Activated CD4-positive, CD25-positive, alpha-beta regulatory T cell treated with anti-CD3 and anti-CD28 coated beads, Interleukin-2, amount 50 U/mL, for 72 hours (primary cell): ENCODE results near the gene GEMIN7.

Experiments used
- DNase-seq: peaks from one replicate; pipeline ENCODE4 v3.0.0; 2021

Gene GEMIN7, protein sequence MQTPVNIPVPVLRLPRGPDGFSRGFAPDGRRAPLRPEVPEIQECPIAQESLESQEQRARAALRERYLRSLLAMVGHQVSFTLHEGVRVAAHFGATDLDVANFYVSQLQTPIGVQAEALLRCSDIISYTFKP

DNA sequence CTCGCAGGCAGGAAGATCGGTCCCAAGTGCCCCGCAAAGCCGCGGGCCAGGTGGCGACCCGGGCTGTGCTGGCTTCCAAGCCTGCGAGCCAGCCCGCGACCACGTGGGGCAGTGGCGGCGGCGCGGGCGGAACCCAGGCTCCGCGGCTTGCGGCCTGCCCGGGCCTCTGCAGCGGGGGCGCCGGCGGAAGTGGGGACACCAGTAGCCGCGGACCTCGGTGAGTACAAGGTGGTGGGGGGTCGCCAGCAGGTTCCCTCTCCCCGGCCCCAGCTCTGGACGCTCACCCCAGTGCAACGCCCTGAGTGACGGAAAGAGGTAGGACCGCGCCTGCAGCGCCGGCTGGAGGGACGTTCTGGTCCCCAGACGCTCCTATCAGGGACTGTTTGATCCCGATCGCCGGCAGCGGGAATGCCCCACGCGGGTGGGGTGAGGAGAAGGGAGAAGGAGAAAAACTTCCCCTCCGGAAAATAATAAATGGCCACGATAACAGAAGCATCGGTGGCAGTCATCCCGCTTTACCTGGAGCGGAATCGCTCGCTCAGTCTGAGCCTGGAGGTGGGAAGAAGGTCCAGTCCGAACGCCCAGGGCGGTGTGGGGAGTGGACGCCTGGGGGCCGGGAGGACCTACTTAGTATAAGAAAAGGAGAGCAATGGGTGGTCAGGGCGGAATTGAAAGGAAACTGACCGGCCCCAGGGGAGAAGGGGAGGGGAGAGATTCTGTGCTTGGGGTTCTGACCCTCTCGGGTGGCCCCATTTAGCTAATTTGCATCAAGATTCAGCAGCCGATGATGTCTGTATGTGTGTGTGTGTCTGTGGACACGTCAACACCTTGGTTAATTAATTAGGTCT, at the start of gene GEMIN7:
TSS of gene GEMIN7 (plus strand) at position 198 of the 848 bp plus-strand sequence. CDS start 10,855 bp downstream, outside the sequence.
- DNase-seq, result peak; percentile 80

DNA sequence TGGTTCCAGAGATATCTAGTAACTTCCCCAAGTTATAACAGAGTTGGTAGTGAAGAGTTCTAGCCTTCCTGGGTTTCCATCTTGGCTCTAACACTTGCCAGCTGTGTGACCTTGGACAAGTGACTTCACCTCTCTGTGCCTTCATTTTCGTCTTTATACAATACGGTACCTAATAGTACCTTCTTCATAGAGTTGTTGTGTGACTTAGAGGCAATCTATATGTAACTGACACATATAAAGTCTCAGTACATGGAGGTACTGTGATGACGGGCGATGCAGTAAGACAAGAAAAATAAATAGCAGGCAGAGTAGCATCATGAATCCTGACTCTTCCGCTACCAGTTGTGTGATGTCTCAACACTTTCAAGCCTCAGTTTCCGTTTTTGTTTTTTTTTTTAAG, 48.2 kb upstream of the GEMIN7 start:
- no peak for DNase-seq

DNA sequence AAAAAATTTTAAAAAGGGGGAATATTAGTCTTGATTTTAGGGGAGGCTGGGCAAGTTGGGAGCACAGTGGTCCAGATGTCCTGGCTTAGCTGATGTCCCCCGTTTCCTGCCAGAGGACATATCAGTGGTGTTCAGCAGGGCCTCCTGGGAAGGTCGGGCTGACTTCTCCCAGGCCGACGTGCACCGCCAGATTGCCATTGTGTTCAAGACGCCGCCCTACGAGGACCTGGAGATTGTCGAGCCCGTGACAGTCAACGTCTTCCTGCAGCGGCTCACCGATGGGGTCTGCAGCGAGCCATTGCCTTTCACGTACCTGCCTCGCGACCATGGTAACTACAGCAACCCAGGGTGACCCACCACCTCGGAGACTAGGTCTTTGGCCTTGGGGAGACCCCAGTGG, 46.6 kb upstream of the GEMIN7 start:
- no peak for DNase-seq

DNA sequence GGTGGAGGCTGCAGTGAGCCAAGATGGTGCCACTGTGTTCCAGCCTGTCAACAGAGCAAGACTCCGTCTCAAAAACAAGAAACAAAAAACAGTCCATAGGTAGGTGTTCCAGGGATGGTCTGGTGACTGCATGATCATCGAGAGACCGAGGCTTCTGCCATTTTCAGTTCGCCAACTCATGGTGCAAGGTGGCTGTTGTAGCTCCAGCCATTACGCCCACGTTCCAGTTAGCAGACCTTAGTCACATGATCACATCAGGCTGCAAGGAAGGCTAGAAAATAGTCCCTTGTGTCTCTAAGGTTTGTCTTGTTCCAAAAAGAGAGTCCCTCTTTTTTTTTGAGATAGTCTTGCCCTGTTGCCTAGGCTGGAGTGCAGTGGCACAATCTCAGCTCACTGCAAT, 43.3 kb upstream of the GEMIN7 start:
- no peak for DNase-seq

DNA sequence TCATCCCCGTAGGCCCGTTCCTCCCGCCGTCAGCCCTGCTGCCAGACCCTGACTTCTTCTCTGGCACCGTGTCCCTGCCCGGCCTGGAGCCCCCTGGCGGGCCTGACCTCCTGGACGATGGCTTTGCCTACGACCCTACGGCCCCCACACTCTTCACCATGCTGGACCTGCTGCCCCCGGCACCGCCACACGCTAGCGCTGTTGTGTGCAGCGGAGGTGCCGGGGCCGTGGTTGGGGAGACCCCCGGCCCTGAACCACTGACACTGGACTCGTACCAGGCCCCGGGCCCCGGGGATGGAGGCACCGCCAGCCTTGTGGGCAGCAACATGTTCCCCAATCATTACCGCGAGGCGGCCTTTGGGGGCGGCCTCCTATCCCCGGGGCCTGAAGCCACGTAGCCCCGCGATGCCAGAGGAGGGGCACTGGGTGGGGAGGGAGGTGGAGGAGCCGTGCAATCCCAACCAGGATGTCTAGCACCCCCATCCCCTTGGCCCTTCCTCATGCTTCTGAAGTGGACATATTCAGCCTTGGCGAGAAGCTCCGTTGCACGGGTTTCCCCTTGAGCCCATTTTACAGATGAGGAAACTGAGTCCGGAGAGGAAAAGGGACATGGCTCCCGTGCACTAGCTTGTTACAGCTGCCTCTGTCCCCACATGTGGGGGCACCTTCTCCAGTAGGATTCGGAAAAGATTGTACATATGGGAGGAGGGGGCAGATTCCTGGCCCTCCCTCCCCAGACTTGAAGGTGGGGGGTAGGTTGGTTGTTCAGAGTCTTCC, 41.5 kb upstream of the GEMIN7 start:
- no peak for DNase-seq

DNA sequence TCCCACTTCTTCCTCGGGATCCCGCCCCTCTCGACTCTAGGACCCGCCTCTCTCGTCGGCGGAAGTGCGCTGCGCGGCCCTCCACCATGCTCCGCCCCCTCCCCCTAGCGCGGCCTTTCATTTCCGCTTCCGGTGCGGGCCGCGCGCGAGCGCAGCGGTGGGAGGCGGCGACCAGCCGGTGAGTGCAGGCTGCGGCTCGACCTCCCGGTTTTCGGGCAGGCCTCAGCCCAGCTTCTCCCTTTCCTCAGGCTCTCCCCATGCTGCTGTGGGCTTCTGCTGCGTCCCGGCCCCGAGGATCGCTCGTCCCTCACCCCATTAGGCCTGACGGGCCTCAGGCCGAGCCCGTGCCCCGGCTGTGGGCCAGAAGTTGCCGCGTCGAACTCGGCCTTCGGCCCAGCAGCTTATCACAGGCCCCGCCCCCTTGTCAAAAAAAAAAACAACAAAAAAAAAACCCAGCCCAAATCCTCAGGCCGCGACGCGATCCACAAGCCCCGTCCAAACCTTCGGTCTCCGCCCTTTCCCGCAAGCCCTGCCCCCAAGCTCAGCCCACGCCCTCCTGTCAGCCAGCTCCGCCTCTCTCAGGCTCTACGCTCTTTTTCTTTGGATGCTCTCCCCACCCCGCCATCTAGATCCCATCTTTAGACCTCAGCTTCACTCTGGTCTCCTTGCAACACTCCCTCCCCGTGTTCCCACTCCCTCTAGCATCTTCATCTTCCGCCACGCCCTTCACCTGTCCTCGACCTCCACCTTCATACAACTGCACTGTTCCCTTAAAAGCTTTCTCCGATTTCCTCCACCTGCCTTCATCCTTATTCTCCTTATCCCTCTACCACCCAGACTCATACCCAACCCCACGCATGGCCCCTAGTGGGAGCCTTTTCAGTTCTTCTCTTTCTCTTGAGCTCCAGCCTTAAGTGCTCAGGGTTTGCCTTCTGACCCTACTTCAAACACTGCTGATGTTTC, 39.8 kb upstream of the GEMIN7 start, which contains the start of gene CLASRP:
TSS of gene CLASRP (plus strand) at position 115 of the 963 bp plus-strand sequence. CDS start 1,168 bp downstream, outside the sequence.
- peak; percentile 90 for DNase-seq

DNA sequence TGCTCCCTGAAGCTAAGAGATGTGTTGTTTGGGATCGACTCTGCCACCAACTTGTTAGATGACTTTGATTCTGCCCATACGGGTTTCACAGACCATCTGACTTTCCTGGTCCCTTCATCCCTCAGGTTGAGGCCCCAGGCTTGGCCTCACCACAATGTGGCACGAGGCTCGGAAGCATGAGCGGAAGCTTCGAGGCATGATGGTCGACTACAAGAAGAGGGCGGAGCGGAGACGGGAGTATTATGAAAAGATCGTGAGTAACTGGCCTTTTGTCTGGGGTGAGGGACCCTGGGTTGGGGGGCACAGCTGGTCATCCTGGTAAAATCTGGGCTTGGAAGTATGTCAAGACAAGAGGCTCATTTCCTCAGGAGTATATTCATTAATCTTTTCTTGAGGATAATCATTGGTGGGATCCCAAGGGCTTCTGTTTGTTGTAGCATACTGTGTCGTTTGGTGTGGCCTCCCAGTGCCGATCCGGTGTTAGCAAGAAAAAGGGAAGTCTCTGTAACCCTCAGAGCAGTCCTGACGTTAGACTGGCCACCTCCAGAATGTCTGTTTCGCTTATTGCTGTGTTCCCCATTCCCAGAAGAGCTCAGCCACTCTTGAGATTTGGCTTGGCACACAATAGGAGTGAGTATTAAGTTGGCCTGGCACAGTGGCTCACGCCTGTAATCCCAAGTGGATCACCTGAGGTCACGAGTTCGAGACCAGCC, 38.8 kb upstream of the GEMIN7 start:
- no peak for DNase-seq

DNA sequence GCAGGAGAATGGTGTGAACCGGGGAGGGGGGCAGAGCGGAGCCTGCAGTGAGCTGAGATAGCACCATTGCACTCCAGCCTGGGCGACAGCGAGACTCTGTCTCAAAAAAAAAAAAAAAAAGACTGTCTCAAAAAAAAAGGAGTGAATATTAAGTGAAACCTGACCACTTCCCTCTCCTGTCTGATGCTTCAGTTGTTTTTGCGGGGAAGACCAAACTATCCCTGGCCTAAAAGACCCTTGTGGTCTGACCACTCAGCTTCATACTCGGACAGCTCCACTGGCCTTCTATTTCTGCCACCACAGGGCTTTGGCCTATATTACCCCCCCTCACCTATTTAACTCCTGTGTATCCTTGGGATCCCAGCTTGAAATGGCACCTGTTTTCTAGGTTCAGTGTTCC, 37.9 kb upstream of the GEMIN7 start:
- no peak for DNase-seq

DNA sequence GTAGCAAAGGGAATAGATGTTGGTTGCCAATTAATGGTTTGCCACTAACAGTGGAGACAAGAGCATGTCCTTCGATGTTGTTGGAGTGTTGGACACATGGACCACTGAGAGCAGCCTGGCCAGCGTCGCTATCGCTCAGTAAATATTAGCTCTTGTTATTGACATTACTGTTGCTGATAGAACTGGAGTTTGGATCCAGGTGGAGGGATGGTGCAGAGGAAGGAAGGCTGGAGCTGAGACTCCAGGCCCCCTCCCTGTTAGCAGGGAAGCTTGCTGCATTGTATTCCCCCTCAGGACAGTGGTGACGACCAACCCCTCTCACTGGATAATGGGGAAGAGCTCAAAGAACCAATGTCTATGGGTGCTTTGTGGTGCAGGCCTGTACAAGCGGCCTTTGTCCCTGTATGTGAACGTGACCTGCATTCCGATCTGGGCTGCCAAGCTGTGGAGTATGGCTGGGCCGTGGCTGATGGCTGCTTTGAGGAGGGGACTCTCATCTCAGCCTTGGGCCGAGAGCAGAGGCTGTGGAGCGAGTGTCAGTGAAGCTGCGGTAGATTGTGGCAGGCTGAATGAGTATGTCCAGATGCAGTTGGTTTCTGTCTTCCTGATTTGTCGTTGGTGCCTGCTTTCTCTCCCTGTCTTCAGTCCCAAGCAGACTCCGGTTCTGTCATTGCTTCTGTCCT, 33.2 kb upstream of the GEMIN7 start:
- DNase-seq, result no peak

DNA sequence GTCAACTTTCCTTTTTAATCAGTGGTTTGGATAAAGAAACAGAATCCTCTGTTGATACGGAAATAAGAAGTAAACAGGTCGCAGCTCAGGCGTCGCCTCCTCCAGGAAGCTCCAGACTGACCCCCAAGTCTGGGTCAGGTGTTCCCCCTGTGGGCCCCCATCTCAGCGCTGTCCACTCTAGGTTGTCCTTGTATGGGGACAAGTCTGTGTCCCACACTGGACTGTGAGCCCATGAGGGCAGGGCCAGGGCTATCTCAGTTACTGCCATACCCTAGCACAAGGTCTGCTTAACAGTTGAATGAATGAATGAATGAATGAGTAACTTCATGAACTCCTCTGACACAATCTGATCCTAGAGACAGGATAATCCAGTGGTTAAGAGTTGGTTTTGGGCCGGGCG, 32.7 kb upstream of the GEMIN7 start:
- no peak for DNase-seq

DNA sequence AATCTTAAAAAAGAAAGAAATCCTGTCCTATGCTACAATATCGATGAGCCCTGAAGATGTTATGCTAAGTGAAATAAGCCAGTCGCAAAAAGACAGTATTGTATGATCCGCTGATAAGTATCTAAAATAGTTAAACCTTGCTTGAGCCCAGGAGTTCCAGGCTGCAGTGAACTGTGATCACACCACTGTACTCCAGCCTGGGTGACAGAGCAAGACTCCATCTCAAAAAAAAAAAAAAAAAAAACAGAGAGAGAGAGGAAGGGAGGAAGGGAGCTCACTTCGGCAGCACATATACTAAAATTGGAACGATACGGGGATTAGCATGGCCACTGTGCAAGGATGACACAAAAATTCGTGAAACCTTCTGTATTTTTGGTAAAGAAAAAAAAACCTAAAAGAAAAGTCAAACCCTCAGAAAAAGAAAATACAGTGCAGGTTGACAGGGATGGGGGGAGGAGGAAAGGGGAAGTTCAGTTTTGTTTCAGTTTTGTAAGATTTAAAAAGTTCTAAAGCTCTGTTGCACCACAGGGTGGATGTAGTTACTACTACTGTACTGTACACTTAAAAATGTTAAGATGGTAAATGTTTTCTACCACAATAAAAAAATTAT, 31.8 kb upstream of the GEMIN7 start:
- no peak for DNase-seq

DNA sequence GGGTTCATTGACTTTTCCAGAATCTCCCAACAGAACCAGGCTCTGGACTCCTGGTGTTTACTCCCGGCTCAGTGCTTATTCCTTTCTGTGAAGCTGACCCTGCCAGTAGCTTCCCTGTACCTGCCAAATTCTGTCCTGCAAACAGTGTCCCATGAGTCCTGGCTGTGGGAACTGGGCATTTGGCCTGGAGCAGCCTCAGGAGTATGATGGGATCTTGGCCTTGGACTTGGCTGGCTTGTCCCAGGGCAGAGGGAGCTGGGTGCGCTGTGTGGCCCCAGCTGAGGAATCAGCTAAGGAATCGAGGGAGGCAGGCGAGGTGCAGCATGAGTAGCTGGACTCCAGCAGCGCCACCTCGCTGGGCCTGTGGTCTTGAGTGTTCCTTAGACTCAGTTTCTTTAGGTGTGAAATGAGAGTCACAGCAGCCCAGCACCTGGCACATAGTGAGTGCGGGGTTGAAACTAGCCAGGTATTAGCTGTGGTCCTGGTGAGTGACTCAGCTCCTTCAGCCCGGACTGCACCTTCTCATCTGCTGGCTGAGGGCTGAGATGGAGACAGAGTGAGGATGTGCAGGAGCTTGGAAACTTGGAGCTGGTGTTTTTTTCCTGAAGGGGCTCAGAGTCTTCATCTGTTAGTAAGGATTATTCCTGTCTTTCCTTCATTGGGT, 29.9 kb upstream of the GEMIN7 start:
- no peak for DNase-seq

DNA sequence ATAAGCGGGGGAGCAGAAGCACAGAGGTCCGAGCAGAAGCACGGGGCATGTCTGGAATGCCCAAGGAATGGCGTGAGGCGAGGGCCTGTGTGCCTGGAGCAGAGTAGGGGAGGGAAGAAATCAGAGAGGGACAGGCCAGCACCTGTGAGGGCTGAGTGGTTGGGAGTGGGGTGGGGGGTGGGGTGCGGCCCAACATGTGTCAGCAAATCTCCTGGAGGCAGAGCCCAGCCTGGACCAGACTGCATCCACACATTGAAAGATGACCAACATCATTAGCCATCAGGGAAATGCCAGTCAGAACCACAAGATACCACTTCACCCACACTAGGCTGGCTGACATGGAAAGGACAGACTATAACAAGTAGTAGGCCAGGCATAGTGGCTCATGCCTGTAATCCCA, 29.0 kb upstream of the GEMIN7 start:
- no peak for DNase-seq

DNA sequence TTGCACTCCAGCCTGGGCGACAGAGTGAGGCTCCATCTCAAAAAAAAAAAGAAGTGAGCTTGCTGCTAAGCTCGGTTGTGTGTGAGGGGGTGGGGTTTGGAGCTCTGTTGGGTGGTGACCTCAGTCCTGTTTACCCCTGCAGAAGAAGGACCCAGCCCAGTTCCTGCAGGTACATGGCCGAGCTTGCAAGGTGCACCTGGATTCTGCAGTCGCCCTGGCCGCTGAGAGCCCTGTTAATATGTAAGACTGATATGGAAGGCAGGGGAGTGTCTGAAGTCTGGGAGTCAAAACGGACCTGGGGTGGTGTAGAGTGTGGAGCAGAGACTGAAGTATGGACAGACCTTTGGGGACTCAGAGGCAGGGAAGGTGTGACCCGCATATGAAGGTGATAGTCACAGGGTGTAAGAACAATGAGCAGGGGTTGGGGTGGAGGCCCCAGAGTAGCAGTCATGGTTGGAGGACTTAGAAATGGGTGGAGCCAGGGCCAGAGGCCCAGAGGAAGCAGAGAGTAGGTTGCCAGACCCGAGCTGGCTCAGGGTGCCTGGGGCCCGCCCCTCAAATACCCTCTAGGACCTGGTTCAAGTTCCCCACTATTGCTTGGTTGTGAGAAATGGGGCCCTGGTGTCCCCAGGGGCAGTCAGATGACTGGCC, 27.0 kb upstream of the GEMIN7 start:
- DNase-seq, result no peak

DNA sequence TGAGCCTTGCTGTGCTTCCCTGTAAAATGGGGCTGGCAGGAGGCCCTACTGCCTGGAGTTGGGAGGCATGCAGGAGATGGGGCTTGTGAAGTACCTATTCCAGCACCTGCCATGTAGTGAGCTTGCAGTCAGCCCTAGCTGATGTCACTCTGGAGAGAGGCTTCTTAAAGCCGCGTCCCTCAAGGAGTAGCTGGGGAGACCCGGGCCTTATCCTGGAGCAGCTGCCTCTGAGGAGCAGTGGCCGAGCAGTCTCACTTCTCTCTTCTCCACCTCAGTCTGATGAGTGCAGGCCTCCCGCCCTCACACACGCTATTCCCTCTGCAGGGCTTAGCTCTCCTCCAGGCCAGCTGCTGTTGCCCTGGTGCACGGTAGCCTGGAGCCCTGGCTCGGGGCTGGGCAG, 22.2 kb upstream of the GEMIN7 start:
- no peak for DNase-seq

DNA sequence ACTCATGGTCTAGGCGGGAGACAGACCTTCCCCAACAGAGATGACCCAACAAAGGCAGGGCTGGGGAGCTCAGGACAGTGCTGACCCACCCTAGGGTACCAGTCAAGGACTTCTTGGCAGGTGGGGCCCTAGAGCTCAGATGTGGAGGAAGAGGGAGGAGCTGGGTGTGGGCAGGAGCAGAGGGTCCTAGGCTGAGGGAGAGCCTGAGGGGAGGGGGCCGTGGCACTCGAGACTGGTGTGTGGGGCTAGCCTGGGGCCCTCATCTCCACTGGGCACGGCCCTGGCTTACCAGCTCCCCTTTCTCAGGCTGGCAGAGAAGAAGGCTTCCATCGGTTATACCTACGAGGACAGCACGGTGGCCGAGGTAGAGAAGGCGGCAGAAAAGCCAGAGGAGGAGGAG, 21.6 kb upstream of the GEMIN7 start:
- DNase-seq, result no peak

DNA sequence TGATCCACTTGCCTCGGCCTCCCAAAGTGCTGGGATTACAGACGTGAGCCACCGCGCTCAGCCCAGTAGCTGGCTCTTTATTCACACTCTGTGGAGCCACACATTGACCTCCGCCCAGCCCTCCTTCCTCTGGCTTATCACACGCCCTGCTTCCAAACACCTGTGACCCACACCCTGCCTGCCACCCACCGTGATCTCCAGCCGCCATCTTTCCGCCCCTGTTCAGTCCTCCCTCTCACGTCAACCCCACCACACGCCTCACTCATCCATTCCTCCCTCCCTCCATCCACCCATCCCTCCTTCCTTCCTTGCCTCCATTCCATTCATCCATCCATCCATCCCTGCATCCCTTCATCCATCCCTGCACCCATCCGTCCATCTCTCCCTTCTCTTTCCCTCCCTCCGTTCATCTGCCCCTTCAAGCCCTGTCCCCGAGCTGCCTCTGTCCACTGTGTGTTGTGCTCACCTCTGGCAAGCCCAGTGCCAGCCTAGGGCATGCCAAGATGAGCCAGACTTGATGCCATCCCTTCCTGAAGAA, 20.4 kb upstream of the GEMIN7 start:
- DNase-seq, result no peak

DNA sequence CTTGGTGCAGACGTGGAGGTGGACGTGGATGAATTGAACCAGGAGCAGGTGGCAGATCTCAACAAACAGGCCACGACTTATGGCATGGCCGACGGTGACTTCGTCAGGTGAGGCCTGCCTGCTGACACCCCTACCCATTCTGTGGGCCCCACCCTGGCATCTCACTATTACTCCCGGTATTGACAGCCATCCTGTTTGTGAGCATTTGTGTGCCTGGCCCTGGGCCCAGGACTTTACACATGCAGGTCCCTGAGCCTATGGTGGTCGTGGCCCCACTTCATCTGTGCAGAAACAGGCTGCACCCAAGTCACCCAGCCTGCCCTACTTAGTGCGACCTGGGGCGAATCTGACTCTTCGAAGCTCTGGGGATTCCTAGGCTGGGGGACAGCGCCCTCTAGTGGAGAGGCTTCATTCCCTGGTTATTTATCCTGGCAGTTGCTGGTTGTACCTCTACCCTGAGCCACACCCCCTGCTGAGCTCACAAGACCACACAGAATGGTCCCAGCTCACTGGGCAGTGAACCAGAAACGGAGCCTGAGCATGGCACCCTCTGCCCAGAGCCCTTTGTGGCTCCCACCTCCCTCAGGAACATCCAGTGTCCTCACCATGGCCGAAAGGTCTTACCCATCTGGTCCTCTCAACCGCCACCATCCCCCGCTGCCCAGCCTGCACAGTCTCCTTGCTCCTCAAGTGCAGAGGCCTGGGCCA, 19.6 kb upstream of the GEMIN7 start:
- peak; percentile 80 for DNase-seq

DNA sequence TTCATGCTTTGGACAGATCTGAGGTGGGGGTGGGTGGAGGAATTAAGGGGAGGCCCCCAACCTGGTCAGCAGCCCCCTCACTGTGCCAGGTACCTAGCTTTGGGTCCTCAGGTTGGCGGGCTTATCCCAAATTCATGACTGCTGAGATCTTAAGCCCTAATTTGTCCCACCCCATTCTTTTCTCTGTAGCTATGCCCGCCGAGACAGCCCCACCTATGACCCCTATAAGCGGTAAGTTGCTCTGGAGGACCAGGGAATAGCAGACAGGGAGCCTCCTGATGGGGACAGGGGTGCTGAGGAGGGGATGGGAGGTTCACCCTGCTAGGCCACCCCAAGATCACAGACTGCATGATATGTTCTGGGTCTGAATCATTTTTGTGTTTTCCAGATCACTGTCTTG, 17.1 kb upstream of the GEMIN7 start:
- no peak for DNase-seq
